Kidney (tissue), 14 donors: ENCODE data around the gene IPO11. TPM values are rescaled to one million over a fixed set of nuclear protein-coding genes. Genes with fewer than 3 reads are reported as not detected.

ENCODE experiments used
- DNase-seq, 5 donors: peaks; one replicate each; pipeline ENCODE4 v3.0.0-alpha.2; 2013 to 2020
- FAIRE-seq: peaks from 2 replicates; lab custom pipeline; 2012; peaks lifted over from hg19 to GRCh38; lab: Jason Lieb, UNC
- H3K27ac ChIP-seq, 2 donors: one replicate each; pipeline ENCODE4 v1.7.0; 2013; ENCODE audit warnings: low read depth in 2 of 2, low read length in 2 of 2, inconsistent platforms in 1 of 2
- H3K27me3 ChIP-seq: one replicate; pipeline ENCODE4 v1.7.1; 2013; ENCODE audit warnings: low read length, inconsistent platforms; ENCODE audit not compliant: control insufficient read depth, insufficient read depth
- H3K36me3 ChIP-seq, 3 donors: one replicate each; pipeline versions ENCODE4 v1.7.0 to v1.7.1; 2013; ENCODE audit warnings: low read length in 3 of 3, control low read depth in 1 of 3, inconsistent platforms in 1 of 3; ENCODE audit not compliant: insufficient read depth in 3 of 3, control insufficient read depth in 2 of 3
- H3K4me1 ChIP-seq, 3 donors: one replicate each; pipeline versions ENCODE4 v1.7.0 to v1.7.1; 2013; ENCODE audit warnings: low read length in 3 of 3, inconsistent platforms in 1 of 3, low read depth in 1 of 3; ENCODE audit not compliant: control insufficient read depth in 2 of 3, insufficient read depth in 2 of 3
- H3K4me3 ChIP-seq, 3 donors: one replicate each; pipeline versions ENCODE4 v1.7.0 to v1.8.1; 2013; ENCODE audit warnings: low read length in 3 of 3, control low read depth in 1 of 3, inconsistent platforms in 1 of 3
- H3K9ac ChIP-seq, 3 donors: one replicate each; pipeline versions ENCODE4 v1.7.0 to v1.7.1; 2013; ENCODE audit warnings: low read length in 3 of 3, control low read depth in 1 of 3, inconsistent platforms in 1 of 3
- H3K9me3 ChIP-seq, 3 donors: one replicate each; pipeline versions ENCODE4 v1.7.0 to v1.7.1; 2013; ENCODE audit warnings: low read length in 3 of 3, control low read depth in 1 of 3, inconsistent platforms in 1 of 3; ENCODE audit not compliant: control insufficient read depth in 2 of 3, insufficient read depth in 1 of 3
- intact Hi-C: fragments of 100-400 bp; cut with DNase I; formaldehyde crosslinking; loops from one replicate; pipeline ENCODE4 v1.11.1; 2022
- polyA plus RNA-seq: library from polyadenylated mRNA; stranded (reverse); fragments of 350-450 nt; fragmentation: Illumina TruSeq; extraction: RNeasy Lipid Tissue Mini Kit (QIAGEN cat#74804); gene quantifications from one replicate; pipeline ENCODE4 v1.2.3, GENCODE V29; 2014; ENCODE audit warnings: low read depth, low replicate concordance; ENCODE audit not compliant: insufficient read depth
- total RNA-seq: library from RNA; stranded (reverse); fragmentation: NEBNext Ultra II Directional; extraction: Animal tissue kit (Norgen Biotek cat#: 25700); gene quantifications from one replicate; pipeline ENCODE4 v1.2.1, GENCODE V29; 2021
- TF ChIP-seq, protein P1 (sequence below): IDR thresholded peaks from 3 replicates; pipeline ENCODE4 v1.5.1; 2012; ENCODE audit warnings: mild to moderate bottlenecking, moderate library complexity, borderline replicate concordance; ENCODE audit not compliant: insufficient read depth; ENCODE audit errors: extremely low read depth
- donor health status: control.
- donor health status: control.
- donor health status: control.
- donor health status: control.
- donor health status: control.
- donor health status: DM: yes; HTN: yes; CAD: no.
- donor health status: Normal renal cell carcinoma (clear cell type).

The IPO11 gene
- total and polyA plus RNA-seq, 2 donors from 2014 or later: 18.5 to 36.1 TPM

DNA sequence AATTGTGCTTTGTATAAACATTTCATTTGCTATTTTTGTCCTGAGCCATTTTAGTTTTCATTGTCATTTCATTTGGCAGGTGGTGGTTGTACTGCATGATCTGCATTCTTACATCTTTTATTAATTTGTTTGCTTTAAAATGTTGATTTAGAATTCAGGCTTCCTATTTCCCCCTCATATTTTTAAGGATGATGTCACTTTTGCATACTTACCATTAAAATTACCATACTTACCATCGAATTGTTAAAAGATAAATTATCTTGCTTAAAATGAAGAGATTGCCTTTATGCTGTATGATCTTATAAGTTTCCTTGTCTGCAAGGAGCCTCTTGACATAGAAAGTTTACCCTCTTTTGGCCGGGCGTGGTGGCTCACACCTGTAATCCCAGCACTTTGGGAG, 40.0 kb upstream of the IPO11 start:
- FAIRE-seq (no peak), DNase-seq (no peak)
- H3K9me3 ChIP-seq: no peaks in the 10 kb centered on the region
- no peaks in the 10 kb centered on the region for H3K4me1 ChIP-seq
- intact Hi-C loops: no loop called here
- no peak overlapping the region for H3K27ac ChIP-seq
- no peak overlapping the region for H3K9ac ChIP-seq
- no peaks in the 10 kb centered on the region for H3K27me3 ChIP-seq
- no peak overlapping the region for H3K4me3 ChIP-seq
- H3K36me3 ChIP-seq: peaks cover 4 to 10% (median 9%) of the 10 kb centered on the region in 3 donors
- TF ChIP-seq, protein P1, sequence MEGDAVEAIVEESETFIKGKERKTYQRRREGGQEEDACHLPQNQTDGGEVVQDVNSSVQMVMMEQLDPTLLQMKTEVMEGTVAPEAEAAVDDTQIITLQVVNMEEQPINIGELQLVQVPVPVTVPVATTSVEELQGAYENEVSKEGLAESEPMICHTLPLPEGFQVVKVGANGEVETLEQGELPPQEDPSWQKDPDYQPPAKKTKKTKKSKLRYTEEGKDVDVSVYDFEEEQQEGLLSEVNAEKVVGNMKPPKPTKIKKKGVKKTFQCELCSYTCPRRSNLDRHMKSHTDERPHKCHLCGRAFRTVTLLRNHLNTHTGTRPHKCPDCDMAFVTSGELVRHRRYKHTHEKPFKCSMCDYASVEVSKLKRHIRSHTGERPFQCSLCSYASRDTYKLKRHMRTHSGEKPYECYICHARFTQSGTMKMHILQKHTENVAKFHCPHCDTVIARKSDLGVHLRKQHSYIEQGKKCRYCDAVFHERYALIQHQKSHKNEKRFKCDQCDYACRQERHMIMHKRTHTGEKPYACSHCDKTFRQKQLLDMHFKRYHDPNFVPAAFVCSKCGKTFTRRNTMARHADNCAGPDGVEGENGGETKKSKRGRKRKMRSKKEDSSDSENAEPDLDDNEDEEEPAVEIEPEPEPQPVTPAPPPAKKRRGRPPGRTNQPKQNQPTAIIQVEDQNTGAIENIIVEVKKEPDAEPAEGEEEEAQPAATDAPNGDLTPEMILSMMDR: no peak

DNA sequence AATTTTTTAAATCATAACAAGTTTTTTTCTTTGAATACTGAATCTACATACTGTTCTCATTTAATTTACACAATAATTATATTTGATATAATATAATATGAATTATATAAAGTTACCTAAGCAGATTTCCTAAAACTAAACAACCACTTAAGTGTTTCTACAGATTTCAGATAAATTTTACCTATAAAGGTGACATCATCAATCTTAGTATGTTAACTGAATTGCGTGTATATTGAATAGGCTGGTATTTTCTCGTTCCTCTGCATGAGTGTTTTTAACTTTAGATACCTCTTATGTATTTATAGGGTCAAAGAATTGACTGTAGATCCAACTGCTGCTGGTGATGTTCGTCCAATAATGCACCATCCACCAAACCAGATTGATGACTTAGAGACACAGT, 39.2 kb upstream of the IPO11 start:
- no peak for FAIRE-seq
- H3K27ac ChIP-seq: no peak overlapping the region
- no peaks in the 10 kb centered on the region for H3K4me1 ChIP-seq
- H3K9ac ChIP-seq: no peak overlapping the region
- DNase-seq: no peak
- intact Hi-C loops: no loop called here
- TF ChIP-seq, protein P1: no peak
- no peak overlapping the region for H3K4me3 ChIP-seq
- no peaks in the 10 kb centered on the region for H3K9me3 ChIP-seq
- H3K36me3 ChIP-seq: peaks cover 9 to 15% (median 10%) of the 10 kb centered on the region in 3 donors
- H3K27me3 ChIP-seq: no peaks in the 10 kb centered on the region

DNA sequence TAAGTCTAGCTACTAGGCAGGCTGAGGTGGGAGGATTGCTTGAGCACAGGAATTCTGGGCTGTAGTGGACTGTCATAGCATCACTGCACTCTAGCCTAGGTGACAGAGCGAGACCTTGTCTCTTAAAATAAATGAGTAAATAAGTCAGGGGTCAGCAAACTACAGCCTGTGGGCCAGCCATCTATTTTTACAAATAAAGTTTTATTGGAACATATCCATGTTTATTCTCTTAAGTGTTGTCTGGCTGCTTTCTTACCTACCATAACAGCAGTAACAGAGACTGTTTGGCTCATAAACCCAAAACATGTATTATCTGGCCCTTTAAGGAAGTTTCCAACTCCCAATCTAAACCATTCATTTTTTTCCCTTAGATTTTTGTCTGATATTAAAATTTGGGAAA, 38.5 kb upstream of the IPO11 start:
- FAIRE-seq (no peak), DNase-seq (no peak)
- Histone ChIP-seq H3K27ac (no peak overlapping the region), H3K4me3 (no peak overlapping the region), H3K9me3 (no peaks in the 10 kb centered on the region), H3K4me1 (no peaks in the 10 kb centered on the region), H3K36me3 (peaks cover 8 to 13% (median 9%) of the 10 kb centered on the region in 3 donors), H3K9ac (no peak overlapping the region), H3K27me3 (no peaks in the 10 kb centered on the region)
- TF ChIP-seq, protein P1: no peak
- intact Hi-C loops: no loop called here

DNA sequence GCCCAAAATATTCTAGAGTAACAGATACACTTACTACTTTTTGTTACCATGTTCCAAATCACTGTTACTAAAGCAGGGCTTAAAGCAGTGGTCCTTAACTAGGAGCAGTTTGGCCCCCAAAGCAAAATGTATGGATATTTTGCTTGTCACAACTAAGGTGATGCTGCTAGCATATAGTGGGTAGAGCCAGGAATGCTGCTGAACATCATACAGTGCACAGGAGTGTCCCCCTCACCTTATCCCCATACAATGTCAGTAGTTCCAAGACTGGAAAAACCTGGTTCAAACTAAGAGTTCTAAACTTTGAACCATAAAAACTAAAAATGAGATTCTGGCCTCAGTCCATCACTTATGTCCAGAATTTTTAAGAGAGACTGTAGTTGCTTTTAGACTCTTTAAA, 36.9 kb upstream of the IPO11 start:
- Histone ChIP-seq H3K4me3 (no peak overlapping the region), H3K9me3 (no peaks in the 10 kb centered on the region), H3K4me1 (no peaks in the 10 kb centered on the region), H3K27me3 (no peaks in the 10 kb centered on the region), H3K27ac (no peak overlapping the region), H3K36me3 (peaks cover 6 to 13% (median 8%) of the 10 kb centered on the region in 3 donors), H3K9ac (no peak overlapping the region)
- DNase-seq: no peak
- FAIRE-seq: no peak
- TF ChIP-seq, protein P1: no peak
- intact Hi-C loops: no loop called here
